H9 (cell line): ENCODE measurements around the gene RNPEP. TPM values are rescaled to one million over a fixed set of nuclear protein-coding genes. Genes with fewer than 3 reads are reported as not detected.
A peak's percentile ranks its signal among the peaks of the same experiment; 100 is the strongest.

Experiments used
- DNase-seq: peaks from one replicate; pipeline ENCODE4 v3.0.0-alpha.2; 2017
- H2AFZ ChIP-seq: one replicate; pipeline ENCODE4 v1.6.1; 2013; ENCODE audit warnings: mild to moderate bottlenecking, low read length, control low read depth, moderate library complexity
- H2AK5ac ChIP-seq: 2 replicates; pipeline ENCODE4 v1.6.1; 2013; ENCODE audit warnings: low read length, control low read depth, mixed read lengths; ENCODE audit not compliant: insufficient read length
- H2BK120ac ChIP-seq: one replicate; pipeline ENCODE4 v1.6.1; 2013; ENCODE audit warnings: low read depth, mild to moderate bottlenecking, low read length, control low read depth, inconsistent platforms; ENCODE audit not compliant: poor library complexity, severe bottlenecking
- H2BK12ac ChIP-seq: 2 replicates; pipeline ENCODE4 v1.6.1; 2013; ENCODE audit warnings: low read length, control low read depth, mixed read lengths, low read depth; ENCODE audit not compliant: insufficient read length
- H2BK15ac ChIP-seq: 2 replicates; pipeline ENCODE4 v1.6.1; 2013; ENCODE audit warnings: low read depth, low read length, control low read depth
- H2BK20ac ChIP-seq: one replicate; pipeline ENCODE4 v1.6.1; 2013; ENCODE audit warnings: low read depth, mild to moderate bottlenecking, low read length, control low read depth, inconsistent platforms; ENCODE audit not compliant: poor library complexity, severe bottlenecking
- H2BK5ac ChIP-seq: 2 replicates; pipeline ENCODE4 v1.6.1; 2013; ENCODE audit warnings: low read length, control low read depth, mixed read lengths; ENCODE audit not compliant: insufficient read length
- H3K14ac ChIP-seq: 2 replicates; pipeline ENCODE4 v1.6.1; 2013; ENCODE audit warnings: low read length, control low read depth; ENCODE audit not compliant: insufficient read depth
- H3K18ac ChIP-seq: 2 replicates; pipeline ENCODE4 v1.6.1; 2013; ENCODE audit warnings: low read depth, mild to moderate bottlenecking, mixed read lengths, low read length, control low read depth; ENCODE audit not compliant: insufficient read length
- H3K23ac ChIP-seq: 2 replicates; pipeline ENCODE4 v1.6.1; 2013; ENCODE audit warnings: low read length, control low read depth, mixed read lengths, low read depth; ENCODE audit not compliant: insufficient read length
- H3K23me2 ChIP-seq: 2 replicates; pipeline ENCODE4 v1.6.1; 2013; ENCODE audit warnings: low read depth, mild to moderate bottlenecking, mixed read lengths, low read length, control low read depth; ENCODE audit not compliant: insufficient read length, poor library complexity, severe bottlenecking
- H3K27ac ChIP-seq: 2 replicates; pipeline ENCODE4 v1.5.1; 2013; ENCODE audit warnings: low read length, control low read depth, mixed read lengths, low read depth; ENCODE audit not compliant: insufficient read length
- H3K27me3 ChIP-seq: 2 replicates; pipeline ENCODE4 v1.6.1; 2013; ENCODE audit warnings: low read length, control low read depth, inconsistent platforms; ENCODE audit not compliant: insufficient read depth
- H3K4ac ChIP-seq: 2 replicates; pipeline ENCODE4 v1.6.1; 2013; ENCODE audit warnings: low read depth, mild to moderate bottlenecking, control low read depth, inconsistent platforms, low read length, moderate library complexity
- H3K4me1 ChIP-seq: 2 replicates; pipeline ENCODE4 v1.6.1; 2013; ENCODE audit warnings: low read length, control low read depth, inconsistent platforms; ENCODE audit not compliant: insufficient read depth
- H3K4me2 ChIP-seq: 2 replicates; pipeline ENCODE4 v1.6.1; 2013; ENCODE audit warnings: low read length, control low read depth, mixed read lengths; ENCODE audit not compliant: insufficient read length, insufficient read depth
- H3K56ac ChIP-seq: 2 replicates; pipeline ENCODE4 v1.6.1; 2013; ENCODE audit warnings: low read depth, mild to moderate bottlenecking, mixed read lengths, low read length, control low read depth; ENCODE audit not compliant: insufficient read length
- H3K79me1 ChIP-seq: 2 replicates; pipeline ENCODE4 v1.6.1; 2013; ENCODE audit warnings: low read depth, mild to moderate bottlenecking, moderate library complexity, low read length, control low read depth, inconsistent platforms; ENCODE audit not compliant: insufficient read depth, poor library complexity, severe bottlenecking
- H3K79me2 ChIP-seq: 2 replicates; pipeline ENCODE4 v1.6.1; 2013; ENCODE audit warnings: low read length, control low read depth, inconsistent platforms; ENCODE audit not compliant: insufficient read depth
- H3K9ac ChIP-seq: 2 replicates; pipeline ENCODE4 v1.6.1; 2013; ENCODE audit warnings: low read length, control low read depth, mixed read lengths; ENCODE audit not compliant: insufficient read length; ENCODE audit errors: extremely low read depth
- H3K9me3 ChIP-seq: one replicate; pipeline ENCODE4 v1.6.1; 2013; ENCODE audit warnings: low read depth, low read length, inconsistent platforms; ENCODE audit not compliant: control insufficient read depth
- H3T11ph ChIP-seq: one replicate; pipeline ENCODE4 v1.6.1; 2013; ENCODE audit warnings: mild to moderate bottlenecking, low read length, control low read depth, inconsistent platforms
- H4K20me1 ChIP-seq: one replicate; pipeline ENCODE4 v1.6.1; 2013; ENCODE audit not compliant: control insufficient read depth, insufficient read length, insufficient read depth
- H4K5ac ChIP-seq: 2 replicates; pipeline ENCODE4 v1.6.1; 2013; ENCODE audit warnings: low read depth, mild to moderate bottlenecking, mixed read lengths, low read length, control low read depth; ENCODE audit not compliant: insufficient read length
- H4K8ac ChIP-seq: replicated peaks from 2 replicates; pipeline ENCODE4 v1.6.1; 2013; ENCODE audit warnings: low read length, control low read depth, mixed read lengths, low read depth; ENCODE audit not compliant: insufficient read length
- H4K91ac ChIP-seq: 2 replicates; pipeline ENCODE4 v1.6.1; 2013; ENCODE audit warnings: low read depth, mild to moderate bottlenecking, moderate library complexity, mixed read lengths, low read length, control low read depth; ENCODE audit not compliant: insufficient read length
- H3K27ac Mint-ChIP-seq, 3 experiments: 2 replicates in 2 of 3; 3 replicates in 1 of 3; pipeline ENCODE4 v1.8.0; 2020 to 2021; ENCODE audit warnings: mixed read lengths in 3 of 3, mild to moderate bottlenecking in 1 of 3, moderate library complexity in 1 of 3
- H3K27me3 Mint-ChIP-seq: 2 replicates; pipeline ENCODE4 v1.8.0; 2021; ENCODE audit warnings: low read depth, mild to moderate bottlenecking, moderate library complexity, mixed read lengths
- H3K36me3 Mint-ChIP-seq, 3 experiments: 2 replicates in 2 of 3; 3 replicates in 1 of 3; pipeline ENCODE4 v1.8.0; 2020 to 2021; ENCODE audit warnings: low read depth in 3 of 3, mixed read lengths in 3 of 3; ENCODE audit not compliant: insufficient read depth in 1 of 3
- H3K4me1 Mint-ChIP-seq, 2 experiments: 2 replicates each; pipeline ENCODE4 v1.8.0; 2020; ENCODE audit warnings: mixed read lengths in 2 of 2
- H3K4me3 Mint-ChIP-seq, 2 experiments: 2 replicates in 1 of 2; 3 replicates in 1 of 2; pipeline ENCODE4 v1.8.0; 2020 to 2021; ENCODE audit warnings: mild to moderate bottlenecking in 2 of 2, mixed read lengths in 2 of 2, moderate library complexity in 1 of 2
- H3K9me3 Mint-ChIP-seq, 2 experiments: 2 replicates in 1 of 2; 3 replicates in 1 of 2; pipeline ENCODE4 v1.8.0; 2020; ENCODE audit warnings: mild to moderate bottlenecking in 2 of 2, mixed read lengths in 2 of 2, moderate library complexity in 1 of 2
- WGBS: extraction: QIAGEN DNeasy Blood & Tissue Kit; methylation state at CpG from one replicate; pipeline ENCODE4 v1.1.7; 2013; ENCODE audit warnings: missing lambda C conversion rate, low lambda C conversion rate, mixed read lengths; ENCODE audit not compliant: insufficient read length; ENCODE audit errors: extremely low coverage; 5-methylcytosine and 5-hydroxymethylcytosine counted together
- total RNA-seq: library from RNA; stranded (reverse); gene quantifications from 2 replicates; pipeline ENCODE4 v1.2.1, GENCODE V29; 2021
- TF ChIP-seq, protein P1 (sequence below): fragments of 200-600 bp; sonication (generic); conservative IDR thresholded peaks from 3 replicates; pipeline ENCODE4 v1.8.0; 2021; ENCODE audit warnings: antibody characterized with exemption, mild to moderate bottlenecking

The RNPEP gene
- total RNA-seq, 1 experiment from 2014 or later = 49.9 TPM

DNA sequence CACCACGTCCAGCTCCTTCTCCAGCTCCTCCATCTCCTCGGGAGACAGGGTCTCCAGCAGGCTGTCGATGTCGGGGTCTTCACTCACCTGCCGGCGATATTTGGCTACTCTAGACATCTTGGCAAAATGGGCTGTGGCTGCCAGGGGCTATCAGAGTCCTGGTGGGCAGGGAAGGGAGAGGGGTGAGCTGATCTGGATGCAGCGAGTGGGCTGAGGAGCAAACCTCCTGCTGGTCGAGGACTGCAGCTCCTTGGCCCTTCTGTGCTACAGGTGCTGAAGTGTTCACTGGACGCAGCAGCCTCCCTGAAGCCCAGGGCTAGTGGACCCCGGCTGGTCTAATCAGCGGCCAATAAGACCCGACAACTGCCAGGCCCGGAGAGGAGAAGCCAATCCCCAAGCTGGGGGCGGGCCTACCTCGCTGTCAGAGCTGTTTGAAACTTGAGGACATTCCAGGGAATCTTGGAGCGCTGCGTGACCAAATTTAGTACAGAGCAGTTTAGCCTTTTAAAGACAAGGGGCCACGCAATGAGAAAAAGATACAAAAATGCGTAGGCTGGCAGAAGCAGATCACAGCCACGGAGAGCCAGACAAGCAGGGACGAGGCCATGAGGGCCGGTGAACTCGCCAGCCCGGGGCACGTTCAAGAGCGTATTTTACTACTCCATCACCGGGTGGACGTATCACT lies 36.1 kb upstream of the RNPEP start, which contains the start of gene LMOD1:
Gene LMOD1, minus strand, starts transcription at position 325 of the 685 bp plus-strand sequence. Its CDS starts 208 bp downstream, at position 117.
- Histone ChIP-seq H3K27me3 (peaks cover 8% of the 10 kb centered on the region; the same call in 1 of the 2 replicates), H3K9ac (no peak within 1 kb of the TSS), H3K18ac (no peak within 1 kb of the TSS), H4K91ac (no peak within 1 kb of the TSS), H2AFZ (no peak within 1 kb of the TSS), H3K9me3 (no peaks in the 10 kb centered on the region), H3K79me1 (no peaks in the 10 kb centered on the region), H2BK12ac (no peak within 1 kb of the TSS), H3K14ac (no peak within 1 kb of the TSS), H2BK5ac (no peak within 1 kb of the TSS), H3T11ph (no peak within 1 kb of the TSS), H2BK20ac (no peak within 1 kb of the TSS), H4K5ac (no peak within 1 kb of the TSS), H2BK120ac (no peak within 1 kb of the TSS), H3K23me2 (peaks cover 4% of the 10 kb centered on the region), H2AK5ac (no peak within 1 kb of the TSS), H3K27ac (no peak within 1 kb of the TSS), H3K4me1 (peaks cover 5% of the 10 kb centered on the region; the same call in 1 of the 2 replicates), H3K4ac (no peak within 1 kb of the TSS), H4K20me1 (no peaks in the 10 kb centered on the region), H3K23ac (no peak within 1 kb of the TSS), H4K8ac (no peak within 1 kb of the TSS), H3K79me2 (no peaks in the 10 kb centered on the region), H2BK15ac (no peak within 1 kb of the TSS), H3K56ac (no peak within 1 kb of the TSS), H3K4me2 (peak within 1 kb of the TSS; percentile 51)
- no peak within 1 kb of the TSS; a peak in 2 of 7 replicates for H3K27ac Mint-ChIP-seq
- H3K27me3 Mint-ChIP-seq = peaks cover 32% of the 10 kb centered on the region
- TF ChIP-seq, protein P1, sequence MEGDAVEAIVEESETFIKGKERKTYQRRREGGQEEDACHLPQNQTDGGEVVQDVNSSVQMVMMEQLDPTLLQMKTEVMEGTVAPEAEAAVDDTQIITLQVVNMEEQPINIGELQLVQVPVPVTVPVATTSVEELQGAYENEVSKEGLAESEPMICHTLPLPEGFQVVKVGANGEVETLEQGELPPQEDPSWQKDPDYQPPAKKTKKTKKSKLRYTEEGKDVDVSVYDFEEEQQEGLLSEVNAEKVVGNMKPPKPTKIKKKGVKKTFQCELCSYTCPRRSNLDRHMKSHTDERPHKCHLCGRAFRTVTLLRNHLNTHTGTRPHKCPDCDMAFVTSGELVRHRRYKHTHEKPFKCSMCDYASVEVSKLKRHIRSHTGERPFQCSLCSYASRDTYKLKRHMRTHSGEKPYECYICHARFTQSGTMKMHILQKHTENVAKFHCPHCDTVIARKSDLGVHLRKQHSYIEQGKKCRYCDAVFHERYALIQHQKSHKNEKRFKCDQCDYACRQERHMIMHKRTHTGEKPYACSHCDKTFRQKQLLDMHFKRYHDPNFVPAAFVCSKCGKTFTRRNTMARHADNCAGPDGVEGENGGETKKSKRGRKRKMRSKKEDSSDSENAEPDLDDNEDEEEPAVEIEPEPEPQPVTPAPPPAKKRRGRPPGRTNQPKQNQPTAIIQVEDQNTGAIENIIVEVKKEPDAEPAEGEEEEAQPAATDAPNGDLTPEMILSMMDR = no peak
- DNase-seq = peak; percentile 95
- peaks cover 26 to 42% of the 10 kb centered on the region in 2 experiments for H3K4me1 Mint-ChIP-seq
- H3K4me3 Mint-ChIP-seq = peak within 1 kb of the TSS; percentile 68 to 84
- H3K9me3 Mint-ChIP-seq = no peaks in the 10 kb centered on the region; a peak in 1 of 5 replicates
- WGBS = no CpG with 5 or more reads among the region's 28 CpGs
- no peaks in the 10 kb centered on the region for H3K36me3 Mint-ChIP-seq
